ENCODE data around the gene HABP2.

The HABP2 gene

DNA sequence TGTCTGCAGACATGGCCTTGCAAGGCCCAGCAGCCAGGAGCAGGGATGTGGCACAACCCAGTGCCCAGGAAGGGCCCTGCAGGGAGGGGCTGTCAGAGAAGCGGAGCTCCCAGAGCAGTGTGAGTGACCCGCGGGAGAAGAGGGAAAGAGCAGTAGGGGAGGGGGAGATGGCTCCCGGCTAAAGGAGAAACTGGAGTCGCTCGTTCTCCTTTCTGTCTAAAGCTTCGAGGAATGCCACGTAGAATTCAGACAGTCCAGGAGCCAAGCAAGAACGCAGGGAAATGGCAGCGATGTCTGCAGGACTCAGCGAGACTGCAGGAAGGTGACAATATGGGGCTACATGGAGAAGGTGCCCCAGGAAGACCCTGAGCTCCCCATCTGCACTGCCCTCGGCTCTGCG lies 22.4 kb upstream of the HABP2 start:
- TF ChIP-seq, protein P1, sequence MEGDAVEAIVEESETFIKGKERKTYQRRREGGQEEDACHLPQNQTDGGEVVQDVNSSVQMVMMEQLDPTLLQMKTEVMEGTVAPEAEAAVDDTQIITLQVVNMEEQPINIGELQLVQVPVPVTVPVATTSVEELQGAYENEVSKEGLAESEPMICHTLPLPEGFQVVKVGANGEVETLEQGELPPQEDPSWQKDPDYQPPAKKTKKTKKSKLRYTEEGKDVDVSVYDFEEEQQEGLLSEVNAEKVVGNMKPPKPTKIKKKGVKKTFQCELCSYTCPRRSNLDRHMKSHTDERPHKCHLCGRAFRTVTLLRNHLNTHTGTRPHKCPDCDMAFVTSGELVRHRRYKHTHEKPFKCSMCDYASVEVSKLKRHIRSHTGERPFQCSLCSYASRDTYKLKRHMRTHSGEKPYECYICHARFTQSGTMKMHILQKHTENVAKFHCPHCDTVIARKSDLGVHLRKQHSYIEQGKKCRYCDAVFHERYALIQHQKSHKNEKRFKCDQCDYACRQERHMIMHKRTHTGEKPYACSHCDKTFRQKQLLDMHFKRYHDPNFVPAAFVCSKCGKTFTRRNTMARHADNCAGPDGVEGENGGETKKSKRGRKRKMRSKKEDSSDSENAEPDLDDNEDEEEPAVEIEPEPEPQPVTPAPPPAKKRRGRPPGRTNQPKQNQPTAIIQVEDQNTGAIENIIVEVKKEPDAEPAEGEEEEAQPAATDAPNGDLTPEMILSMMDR (IDR thresholded peaks at IDR 0.05; ENCODE audit: control insufficient read depth, insufficient read depth, low read depth, low read length, missing control alignments) = no peak
- DNase-seq (ENCODE audit: low read depth) = no peak
- no peak overlapping the region for H3K4me3 ChIP-seq (ENCODE audit: control insufficient read depth, low read depth, low read length)

DNA sequence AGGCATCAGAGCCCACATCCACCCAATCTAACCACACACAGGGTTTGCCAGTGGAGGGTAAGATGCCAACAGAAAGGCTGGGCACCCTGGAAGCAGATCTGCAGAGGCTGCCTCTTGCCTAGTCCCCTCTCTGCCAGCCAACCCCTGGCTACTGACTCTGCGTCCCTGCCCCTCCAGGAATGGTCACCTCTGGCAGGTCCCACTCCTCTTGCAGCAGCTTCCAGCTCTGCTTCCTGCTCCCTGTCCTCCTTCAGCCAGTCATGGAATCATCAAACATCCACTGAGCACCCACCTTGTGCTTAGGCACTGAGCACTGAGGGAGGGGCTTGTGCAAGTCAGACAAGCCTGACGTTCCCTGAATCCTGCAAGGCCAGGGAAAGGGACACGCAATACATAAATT lies 20.1 kb upstream of the HABP2 start:
- TF ChIP-seq, protein P1 (IDR thresholded peaks at IDR 0.05; ENCODE audit: control insufficient read depth, insufficient read depth, low read depth, low read length, missing control alignments) = no peak
- H3K4me3 ChIP-seq (ENCODE audit: control insufficient read depth, low read depth, low read length) = no peak overlapping the region
- no peak for DNase-seq (ENCODE audit: low read depth)

DNA sequence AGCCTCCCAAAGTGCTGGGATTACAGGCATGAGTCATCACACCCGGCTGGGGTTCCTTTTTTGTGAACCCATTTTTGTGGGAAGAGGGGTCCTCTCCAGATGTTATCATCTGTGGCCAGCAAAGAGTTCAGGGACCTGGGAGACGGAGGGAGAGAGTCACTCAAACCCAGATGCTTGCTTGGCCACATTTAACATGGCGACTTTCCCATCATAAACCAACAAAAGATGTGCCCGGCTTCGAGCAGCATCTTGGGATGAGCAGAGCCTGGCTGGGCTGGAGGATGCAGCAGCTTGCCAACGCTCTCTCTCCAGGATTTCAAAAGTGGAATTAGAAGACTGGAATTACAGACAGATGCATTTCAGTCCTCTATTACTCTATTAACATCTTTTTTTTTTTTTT lies 19.1 kb upstream of the HABP2 start:
- DNase-seq (ENCODE audit: low read depth) = no peak
- TF ChIP-seq, protein P1 (IDR thresholded peaks at IDR 0.05; ENCODE audit: control insufficient read depth, insufficient read depth, low read depth, low read length, missing control alignments) = no peak
- no peak overlapping the region for H3K4me3 ChIP-seq (ENCODE audit: control insufficient read depth, low read depth, low read length)

DNA sequence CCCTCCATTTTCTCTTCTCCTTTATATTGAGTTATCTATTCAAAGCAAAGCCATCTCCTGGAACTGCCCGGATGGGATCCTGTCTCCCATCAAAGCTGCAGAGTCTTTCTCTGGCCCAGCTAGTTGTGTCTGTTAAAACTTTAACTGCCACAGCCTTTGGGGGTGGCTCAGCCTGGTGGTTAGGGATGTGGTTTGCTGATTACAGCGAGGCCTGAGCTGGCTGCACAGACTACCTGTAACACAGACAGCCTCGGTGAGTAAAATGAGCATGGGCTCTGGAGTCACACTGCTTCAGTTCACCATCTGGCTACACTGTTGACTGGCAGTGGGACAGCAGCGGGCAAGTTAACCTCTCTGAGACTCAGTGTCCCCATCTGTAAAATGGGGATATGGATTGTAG lies 18.4 kb upstream of the HABP2 start:
- TF ChIP-seq, protein P1 (IDR thresholded peaks at IDR 0.05; ENCODE audit: control insufficient read depth, insufficient read depth, low read depth, low read length, missing control alignments) = no peak
- no peak overlapping the region for H3K4me3 ChIP-seq (ENCODE audit: control insufficient read depth, low read depth, low read length)
- DNase-seq (ENCODE audit: low read depth) = no peak

DNA sequence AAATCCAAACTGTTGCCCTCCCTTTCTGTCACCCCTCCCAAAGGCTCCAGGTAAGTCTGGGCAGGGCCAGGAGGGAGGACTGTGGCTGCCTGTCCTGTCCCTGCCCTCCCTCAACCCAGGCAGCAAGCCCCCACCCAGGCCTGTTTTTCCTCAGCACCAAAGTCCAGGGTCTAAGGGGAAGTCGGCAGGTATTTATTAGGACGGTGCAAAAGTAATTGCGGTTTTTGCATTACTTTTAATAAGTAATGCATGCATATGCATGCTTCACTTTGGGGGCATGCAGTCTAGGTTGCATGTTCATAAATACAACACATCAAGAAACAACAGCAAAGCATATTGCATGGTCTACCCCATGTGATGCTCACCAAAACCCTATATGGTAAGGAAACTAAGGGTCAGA lies 15.2 kb upstream of the HABP2 start:
- TF ChIP-seq, protein P1 (IDR thresholded peaks at IDR 0.05; ENCODE audit: control insufficient read depth, insufficient read depth, low read depth, low read length, missing control alignments) = no peak
- no peak overlapping the region for H3K4me3 ChIP-seq (ENCODE audit: control insufficient read depth, low read depth, low read length)
- DNase-seq (ENCODE audit: low read depth) = no peak

DNA sequence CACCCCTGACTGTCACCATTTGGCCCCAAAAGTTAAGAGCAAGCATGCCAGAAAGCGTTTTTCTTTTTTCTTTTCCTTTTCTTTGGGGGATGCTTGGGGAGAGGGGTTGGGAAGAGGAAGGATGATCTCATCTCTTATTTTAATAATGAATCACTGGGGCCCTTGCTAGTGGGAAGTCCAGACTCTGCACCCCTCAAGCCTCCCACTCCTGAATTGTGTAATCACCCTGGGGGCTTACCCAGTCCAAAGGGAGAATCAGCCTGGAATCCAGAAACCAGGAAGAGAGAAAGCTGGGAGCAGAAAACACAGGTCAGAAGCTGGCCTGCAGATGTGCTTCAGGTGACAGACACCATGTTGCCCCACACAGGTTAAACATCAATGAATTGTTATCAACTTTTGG lies 14.7 kb upstream of the HABP2 start:
- TF ChIP-seq, protein P1 (IDR thresholded peaks at IDR 0.05; ENCODE audit: control insufficient read depth, insufficient read depth, low read depth, low read length, missing control alignments) = no peak
- H3K4me3 ChIP-seq (ENCODE audit: control insufficient read depth, low read depth, low read length) = no peak overlapping the region
- no peak for DNase-seq (ENCODE audit: low read depth)

DNA sequence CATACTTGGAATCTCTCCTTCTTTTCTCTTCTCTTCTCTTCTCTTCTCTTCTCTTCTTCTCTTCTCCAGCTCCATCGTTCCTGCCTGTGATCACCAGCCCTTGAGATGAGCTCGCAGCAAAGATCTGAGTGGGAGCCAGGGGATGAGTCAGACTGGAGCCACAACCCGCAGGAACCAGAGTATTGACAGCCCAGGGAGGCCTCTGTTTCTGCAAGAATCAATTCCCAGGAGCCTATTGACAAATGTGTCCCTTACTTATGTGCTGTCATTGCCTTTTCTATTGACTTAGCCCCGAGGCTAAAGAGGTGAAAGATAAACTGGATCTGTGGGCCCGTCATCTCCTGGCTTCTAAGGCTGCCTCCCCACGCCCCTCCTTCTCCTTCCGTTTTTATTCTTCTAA lies 13.1 kb upstream of the HABP2 start:
- H3K4me3 ChIP-seq (ENCODE audit: control insufficient read depth, low read depth, low read length) = no peak overlapping the region
- TF ChIP-seq, protein P1 (IDR thresholded peaks at IDR 0.05; ENCODE audit: control insufficient read depth, insufficient read depth, low read depth, low read length, missing control alignments) = no peak
- DNase-seq (ENCODE audit: low read depth) = peak; percentile 14
